ENCODE data around the gene DZIP1L. TPM values are rescaled to one million over a fixed set of nuclear protein-coding genes. Genes with fewer than 3 reads are reported as not detected.
"Not testable (repeated sequence)": the region's sequence is repeated elsewhere in the genome, so short reads cannot be mapped to it uniquely, and the experiment has no call there.

Gene DZIP1L
- total RNA-seq, 1 experiment from 2014 or later: 15.3 TPM

- ChIA-PET POLR2A (no interaction called here), CTCF (interaction anchor here (1.1 to 2.1 kb wide), 3 partner anchors 8 to 30 kb away, joined by 3 to 7 read pairs (median 3); no protein-coding TSS in a partner anchor)
- Mint-ChIP-seq H3K9me3 (peaks cover 16% of the 10 kb centered on the region), H3K4me1 (peaks cover 5% of the 10 kb centered on the region), H3K36me3 (peaks cover 52% of the 10 kb centered on the region), H3K4me3 (no peak overlapping the region), H3K27me3 (ENCODE audit: low read depth) (peaks cover 2% of the 10 kb centered on the region; the same call in 1 of the 2 replicates), H3K27ac (no peak overlapping the region)
- TF ChIP-seq PREB (CRISPR knock-in tag; IDR thresholded peaks at IDR 0.05; ENCODE audit: borderline replicate concordance) (no peak), ZSCAN18 (CRISPR knock-in tag; IDR thresholded peaks at IDR 0.05) (no peak), GTF2I (CRISPR knock-in tag; conservative IDR thresholded peaks at IDR 0.05) (no peak), CREB1 (CRISPR knock-in tag; IDR thresholded peaks at IDR 0.05) (no peak), CREM (CRISPR knock-in tag; IDR thresholded peaks at IDR 0.05) (no peak)
- no peak for ATAC-seq
- no peak for DNase-seq (ENCODE audit: low spot score)
These were observed 26.3 kb downstream of the DZIP1L start for GRCh38 chr3:138089091-138089490.

- H3K27me3 Mint-ChIP-seq (ENCODE audit: low read depth); H3K9me3 Mint-ChIP-seq; ATAC-seq; H3K27ac Mint-ChIP-seq; H3K4me3 Mint-ChIP-seq; POLR2A ChIA-PET; DNase-seq (ENCODE audit: low spot score); H3K4me1 Mint-ChIP-seq: not testable (repeated sequence)
- CTCF ChIA-PET: interaction anchor here (1.8 kb wide), 1 partner anchor 12 kb away, joined by 5 read pairs; no protein-coding TSS in a partner anchor
- peaks cover 37% of the 10 kb centered on the region for H3K36me3 Mint-ChIP-seq
These were observed 29.7 kb downstream of the DZIP1L start for GRCh38 chr3:138085745-138086144.

GRCh38 chr3:138084196-138084595 lies 31.2 kb downstream of the DZIP1L start:
- no peak overlapping the region for H3K4me3 Mint-ChIP-seq
- no peak for DNase-seq (ENCODE audit: low spot score)
- H3K36me3 Mint-ChIP-seq: peaks cover 37% of the 10 kb centered on the region
- TF ChIP-seq SMAD3 (CRISPR knock-in tag; IDR thresholded peaks at IDR 0.05; ENCODE audit: borderline replicate concordance): no peak
- H3K27me3 Mint-ChIP-seq (ENCODE audit: low read depth): no peaks in the 10 kb centered on the region
- H3K4me1 Mint-ChIP-seq: 0 out of 2 replicates have a peak, but pooled peaks cover 5% of the 10 kb centered on the region
- no peak for ATAC-seq
- H3K27ac Mint-ChIP-seq: no peak overlapping the region
- H3K9me3 Mint-ChIP-seq: no peaks in the 10 kb centered on the region
- CTCF ChIA-PET: no interaction called here
- POLR2A ChIA-PET: no interaction called here

- no peak for TF ChIP-seq CTCF (IDR thresholded peaks at IDR 0.05)
- TF ChIP-seq FOXK1 (CRISPR knock-in tag; IDR thresholded peaks at IDR 0.05): no peak
- no peak for TF ChIP-seq RELA (CRISPR knock-in tag; IDR thresholded peaks at IDR 0.05; ENCODE audit: borderline replicate concordance)
- no peak for TF ChIP-seq ZBTB43 (CRISPR knock-in tag; IDR thresholded peaks at IDR 0.05)
- no peak for TF ChIP-seq ATF3 (CRISPR knock-in tag; conservative IDR thresholded peaks at IDR 0.05)
- TF ChIP-seq CBFB (CRISPR knock-in tag; IDR thresholded peaks at IDR 0.05; ENCODE audit: low read depth): no peak
- no peak for TF ChIP-seq MAX (CRISPR knock-in tag; IDR thresholded peaks at IDR 0.05)
- no peak for TF ChIP-seq NFE2L1 (CRISPR knock-in tag; IDR thresholded peaks at IDR 0.05)
- no peak for TF ChIP-seq CREB1 (CRISPR knock-in tag; IDR thresholded peaks at IDR 0.05)
- TF ChIP-seq SP1 (CRISPR knock-in tag; conservative IDR thresholded peaks at IDR 0.05): no peak
- TF ChIP-seq PREB (CRISPR knock-in tag; IDR thresholded peaks at IDR 0.05; ENCODE audit: borderline replicate concordance): no peak
- no peak for TF ChIP-seq MXD4 (CRISPR knock-in tag; IDR thresholded peaks at IDR 0.05; ENCODE audit: borderline replicate concordance)
- Mint-ChIP-seq H3K27me3 (ENCODE audit: low read depth) (no peaks in the 10 kb centered on the region), H3K36me3 (peaks cover 29% of the 10 kb centered on the region), H3K27ac (no peak overlapping the region), H3K4me3 (no peak overlapping the region), H3K9me3 (no peaks in the 10 kb centered on the region), H3K4me1 (0 out of 2 replicates have a peak, but pooled peaks cover 5% of the 10 kb centered on the region)
- CTCF ChIA-PET: interaction anchor here (0.9 to 1.2 kb wide), 2 partner anchors 10 to 33 kb away, joined by 3 to 4 read pairs; partner anchors contain the start of gene DZIP1L
- no peak for ATAC-seq
- no peak for DNase-seq (ENCODE audit: low spot score)
- POLR2A ChIA-PET: no interaction called here
These were observed 32.4 kb downstream of the DZIP1L start for GRCh38 chr3:138082992-138083386.
